ENCODE results near the gene PRR19.

The PRR19 gene

DNA sequence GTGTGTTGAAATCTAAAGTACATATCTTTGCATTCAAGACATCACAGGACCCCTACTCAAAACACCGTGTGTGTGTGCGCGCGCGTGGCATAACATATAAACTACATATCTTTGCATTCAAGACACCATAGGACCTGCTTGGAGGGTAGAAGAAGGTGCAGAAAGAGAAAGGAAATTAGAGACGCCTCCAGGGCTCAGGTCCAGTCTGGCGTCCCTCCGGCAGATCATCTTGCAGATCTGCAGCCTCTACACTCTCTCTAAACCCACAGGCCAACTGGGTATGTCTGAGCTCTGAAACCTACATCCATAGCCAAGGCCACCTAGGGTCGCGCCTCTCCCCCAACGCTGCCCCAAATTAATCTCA, 1.2 kb downstream of the PRR19 start:
- DNase-seq, result no peak

DNA sequence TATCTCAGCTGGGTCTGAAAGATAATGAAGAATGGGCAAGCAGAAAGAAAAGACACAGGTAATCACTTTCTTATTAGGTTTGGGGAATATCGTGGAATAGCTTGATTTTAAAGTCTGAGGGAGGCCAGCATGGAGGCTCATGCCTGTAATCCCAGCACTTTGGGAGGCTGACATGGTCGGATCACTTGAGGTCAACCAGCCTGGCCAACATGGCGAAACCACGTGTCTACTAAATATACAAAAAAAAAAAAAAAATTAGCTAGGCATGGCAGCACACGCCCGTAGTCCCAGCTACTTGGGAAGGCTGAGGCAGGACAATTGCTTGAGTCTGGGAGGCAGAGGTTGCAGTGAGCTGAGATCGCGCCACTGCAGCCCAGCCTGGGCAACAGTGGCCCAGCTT, 1.9 kb downstream of the PRR19 start:
- no peak for DNase-seq

DNA sequence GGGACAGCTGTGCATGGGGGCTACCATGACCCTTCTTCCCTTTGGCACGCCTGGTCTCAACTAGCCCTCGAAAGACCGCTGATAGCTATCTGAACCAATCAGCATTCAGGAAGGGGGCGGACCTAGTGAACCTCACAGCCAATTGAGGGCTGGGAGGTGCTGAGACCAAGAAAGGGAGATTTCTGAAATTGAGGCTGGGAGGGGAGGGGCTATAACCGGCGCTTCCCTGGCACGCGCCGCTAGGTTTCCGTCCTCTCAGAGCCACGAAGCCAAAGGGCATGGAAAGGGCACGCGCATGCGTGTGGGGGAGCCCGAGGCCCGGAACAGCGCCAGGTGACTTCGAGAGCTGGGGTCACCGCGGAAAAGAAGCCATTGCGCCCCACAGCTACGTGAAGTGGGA, 4.7 kb downstream of the PRR19 start:
- peak; percentile 41 for DNase-seq

DNA sequence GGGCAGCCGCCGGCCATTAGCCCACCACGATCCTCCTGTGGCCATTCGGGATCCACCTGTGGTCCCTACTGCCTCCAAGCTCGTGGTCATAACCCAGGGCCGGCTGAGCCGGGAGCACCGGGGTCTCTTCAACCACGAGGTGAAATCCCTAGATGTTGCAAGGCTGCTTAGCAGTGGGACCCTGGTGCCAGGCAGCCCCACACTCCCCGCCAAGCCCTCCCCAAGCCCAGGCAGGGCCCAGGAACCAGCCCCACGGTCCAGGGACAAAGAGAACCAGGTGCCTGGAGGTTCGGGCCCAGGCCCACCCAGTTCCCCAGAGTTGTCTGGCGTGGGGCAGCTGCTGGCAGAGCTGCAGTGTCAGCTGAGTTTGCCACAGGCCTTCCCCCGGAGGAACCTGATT, 7.8 kb downstream of the PRR19 start:
- no peak for DNase-seq

DNA sequence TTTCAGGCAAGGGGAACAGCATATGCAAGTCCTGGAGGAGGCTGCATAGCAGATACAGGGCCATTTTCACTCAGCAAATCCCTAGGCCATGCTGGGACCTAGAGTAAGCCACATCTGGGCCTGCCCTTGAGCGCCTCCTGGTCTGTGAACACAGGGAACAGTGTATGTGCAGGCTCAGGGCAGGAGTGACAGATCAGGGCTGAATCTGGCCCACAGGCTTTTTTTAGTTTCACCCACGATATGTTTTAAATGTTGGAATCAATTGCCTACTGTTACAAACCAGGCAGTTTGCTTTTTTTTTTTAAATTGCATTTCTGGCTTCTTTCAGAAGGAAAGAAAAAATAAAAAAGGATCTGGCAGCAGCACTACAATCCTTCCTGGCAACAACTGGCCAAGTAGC, 9.7 kb downstream of the PRR19 start:
- no peak for DNase-seq

DNA sequence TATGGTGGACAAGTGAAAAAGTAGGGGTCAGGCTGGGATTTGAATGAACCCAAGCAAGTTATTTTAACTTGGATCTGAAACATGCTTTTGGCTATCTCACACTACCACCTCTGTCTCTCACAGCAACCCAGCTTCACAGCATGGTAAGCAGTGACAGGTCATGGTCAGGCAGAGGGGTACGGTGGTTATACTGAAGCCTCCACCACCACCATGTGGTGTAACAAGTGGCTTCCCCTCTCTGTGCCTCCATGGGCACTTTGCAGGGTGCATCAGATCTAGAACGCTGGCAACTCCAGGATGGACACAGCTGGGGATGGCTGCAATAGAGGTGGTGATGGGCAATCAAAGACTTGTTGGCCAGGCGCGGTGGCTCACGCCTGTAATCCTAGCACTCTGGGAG, 10.4 kb downstream of the PRR19 start:
- no peak for DNase-seq

DNA sequence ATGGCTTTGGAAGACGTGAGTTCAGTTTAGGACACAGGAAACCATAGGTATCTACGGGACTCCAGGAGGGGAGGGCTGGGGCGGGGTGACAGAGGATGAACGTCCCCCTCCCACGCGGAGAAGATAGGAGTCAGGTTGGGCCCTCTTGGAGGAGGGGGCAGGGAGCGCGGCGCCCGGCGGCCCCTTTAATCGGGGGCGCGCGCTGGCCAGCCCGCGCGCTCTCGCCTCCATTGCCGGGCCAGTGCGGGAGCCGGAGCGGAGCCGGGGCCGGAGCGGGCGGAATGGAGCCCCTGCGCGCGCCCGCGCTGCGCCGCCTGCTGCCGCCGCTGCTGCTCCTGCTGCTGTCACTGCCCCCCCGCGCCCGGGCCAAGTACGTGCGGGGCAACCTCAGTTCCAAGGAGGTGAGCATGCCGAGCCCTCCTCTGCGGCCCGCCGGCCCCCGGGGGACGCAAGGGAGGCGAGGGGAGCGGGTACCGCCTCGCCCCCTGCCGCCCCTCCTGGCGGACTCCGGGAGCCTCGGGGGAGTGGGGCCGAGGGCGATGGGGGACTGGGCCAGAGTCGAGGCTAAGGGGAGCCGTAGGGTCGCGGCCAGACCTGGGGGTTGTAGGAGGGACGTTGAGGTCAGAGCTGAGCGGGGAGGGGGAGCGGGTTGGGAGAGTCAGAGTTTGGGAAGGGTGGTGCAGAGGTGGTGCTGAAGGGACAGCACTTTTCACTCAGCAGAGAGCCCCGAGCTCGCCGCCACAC, 11.3 kb downstream of the PRR19 start, which contains the start of gene TMEM145:
TSS of gene TMEM145 (plus strand) at position 214 of the 744 bp plus-strand sequence. CDS start at position 282, 68 bp downstream.
- no peak for DNase-seq

DNA sequence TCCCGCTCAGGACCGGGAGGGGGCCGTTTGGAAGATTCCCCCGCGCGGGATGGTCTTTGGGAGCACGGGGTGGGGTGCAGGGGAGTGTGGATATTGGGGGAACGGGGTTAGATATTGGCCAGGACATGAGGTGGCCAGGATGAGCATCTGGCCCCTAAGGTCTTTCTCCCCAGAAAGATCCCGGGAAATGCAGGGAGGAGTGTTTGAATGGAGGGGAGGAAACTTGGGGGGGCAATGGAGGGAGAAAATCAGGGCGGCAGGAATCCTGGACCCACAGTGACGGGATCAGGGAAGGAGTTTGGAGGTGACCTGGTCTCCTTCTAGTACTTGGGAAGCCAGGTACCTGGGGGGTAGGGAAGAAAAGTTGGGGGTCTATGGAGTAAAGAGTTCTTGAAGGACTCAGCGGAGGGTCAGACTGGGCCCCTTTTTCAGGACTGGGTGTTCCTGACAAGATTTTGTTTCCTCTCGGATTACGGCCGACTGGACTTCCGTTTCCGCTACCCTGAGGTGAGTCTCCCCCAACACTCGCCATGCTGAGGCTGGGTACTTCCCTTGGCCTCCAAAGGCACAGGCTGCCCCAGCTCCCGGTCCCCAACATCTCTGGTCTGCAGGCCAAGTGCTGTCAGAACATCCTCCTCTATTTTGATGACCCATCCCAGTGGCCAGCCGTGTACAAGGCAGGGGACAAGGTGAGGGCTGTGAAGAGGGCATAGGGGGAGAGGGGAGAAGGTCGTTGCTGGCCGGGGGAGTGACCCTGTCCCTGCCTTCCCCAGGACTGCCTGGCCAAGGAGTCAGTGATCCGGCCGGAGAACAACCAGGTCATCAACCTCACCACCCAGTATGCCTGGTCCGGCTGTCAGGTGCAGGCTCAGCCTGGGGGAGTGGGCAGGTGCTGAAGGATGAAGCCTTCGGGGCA, 12.2 kb downstream of the PRR19 start:
- DNase-seq, result no peak

DNA sequence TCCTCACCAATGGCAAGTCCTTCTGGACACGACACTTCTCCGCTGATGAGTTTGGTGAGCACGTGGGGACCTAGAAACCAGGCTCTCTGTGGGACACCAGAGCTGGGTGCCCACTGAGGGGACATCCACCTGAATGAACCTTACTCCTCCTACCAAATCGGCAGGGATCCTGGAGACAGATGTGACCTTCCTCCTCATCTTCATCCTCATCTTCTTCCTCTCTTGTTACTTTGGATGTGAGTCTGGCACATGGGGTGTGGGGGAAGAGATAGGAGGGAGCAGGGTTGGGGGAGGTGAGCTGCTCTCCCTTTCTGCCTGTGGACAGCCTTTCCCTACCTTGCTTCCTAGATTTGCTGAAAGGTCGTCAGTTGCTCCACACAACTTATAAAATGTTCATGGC, 13.1 kb downstream of the PRR19 start:
- DNase-seq, result no peak

DNA sequence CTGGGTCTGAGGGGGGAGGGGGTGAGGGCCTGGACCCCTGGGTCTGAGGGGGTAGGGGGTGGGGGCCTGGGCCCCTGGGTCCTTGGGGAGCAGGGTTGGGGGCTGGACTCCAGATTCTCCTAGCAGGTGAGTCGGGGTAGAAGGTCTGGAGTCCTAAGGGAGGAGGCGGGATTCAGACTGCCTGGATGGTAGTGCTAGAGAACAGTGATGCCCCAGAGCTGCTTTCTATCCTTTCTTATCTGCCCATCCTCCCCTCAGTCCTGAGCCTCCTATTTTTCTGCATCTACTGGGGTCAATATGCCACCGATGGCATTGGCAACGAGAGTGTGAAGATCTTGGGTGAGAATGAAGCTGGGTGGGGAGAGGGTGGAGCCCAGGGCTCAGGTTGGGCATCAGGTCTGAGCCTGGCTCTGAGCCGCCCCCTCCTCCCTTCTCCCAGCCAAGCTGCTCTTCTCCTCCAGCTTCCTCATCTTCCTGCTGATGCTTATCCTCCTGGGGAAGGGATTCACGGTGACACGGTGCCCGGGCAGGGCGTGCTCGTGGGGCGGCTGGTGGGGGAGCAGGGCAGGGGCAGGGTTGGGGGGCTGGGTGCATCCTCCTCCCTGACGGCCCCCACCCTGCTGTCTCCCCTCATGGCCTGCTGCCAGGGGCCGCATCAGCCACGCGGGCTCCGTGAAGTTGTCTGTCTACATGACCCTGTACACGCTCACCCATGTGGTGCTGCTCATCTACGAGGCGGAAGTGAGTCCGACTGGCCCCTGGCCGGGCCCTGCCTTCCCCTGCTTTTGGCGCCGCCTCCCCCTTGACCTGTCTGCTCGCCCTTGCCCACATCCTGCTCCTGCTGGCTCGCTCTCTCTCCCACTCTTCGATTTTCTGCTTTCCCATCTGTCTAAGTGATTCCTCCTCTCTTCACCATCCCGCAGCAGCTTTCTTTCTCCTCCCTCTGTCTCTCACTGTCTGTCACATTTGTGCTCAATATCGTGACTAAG, 14.6 kb downstream of the PRR19 start:
- DNase-seq, result no peak

DNA sequence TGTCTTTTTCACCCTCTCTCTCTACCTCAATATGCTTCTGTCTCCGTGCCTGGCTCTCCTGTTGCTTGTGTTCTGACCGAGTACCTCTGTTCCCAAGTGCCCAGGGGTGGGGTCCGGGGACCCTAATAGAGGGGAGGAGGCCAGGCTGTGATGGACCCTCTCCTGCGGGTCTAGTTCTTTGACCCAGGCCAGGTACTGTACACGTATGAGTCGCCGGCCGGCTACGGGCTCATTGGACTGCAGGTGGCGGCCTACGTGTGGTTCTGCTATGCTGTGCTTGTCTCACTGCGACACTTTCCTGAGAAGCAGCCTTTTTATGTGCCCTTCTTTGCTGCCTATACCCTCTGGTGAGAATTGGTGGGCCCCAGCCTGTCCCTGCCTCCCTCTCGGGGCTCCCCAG, 15.6 kb downstream of the PRR19 start:
- no peak for DNase-seq

DNA sequence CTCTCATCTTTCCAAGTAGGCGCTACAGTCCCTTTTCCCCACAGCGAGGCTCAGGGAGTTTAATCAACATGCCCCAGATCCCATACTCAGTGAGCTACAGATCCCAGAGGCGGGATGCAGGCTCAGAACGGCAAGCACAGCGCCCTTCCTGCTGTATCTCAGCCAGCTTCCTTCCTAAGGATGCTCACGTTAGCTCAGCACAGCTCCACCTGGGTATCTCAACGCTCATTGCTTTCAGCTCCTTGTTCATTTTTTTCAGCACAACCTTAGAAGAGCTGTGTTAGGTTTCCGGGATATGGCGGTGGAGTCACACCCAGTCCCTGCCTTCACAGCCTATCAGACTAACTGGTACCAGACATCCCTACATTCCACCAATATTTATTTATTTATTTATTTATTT, 20.4 kb downstream of the PRR19 start:
- DNase-seq, result no peak

DNA sequence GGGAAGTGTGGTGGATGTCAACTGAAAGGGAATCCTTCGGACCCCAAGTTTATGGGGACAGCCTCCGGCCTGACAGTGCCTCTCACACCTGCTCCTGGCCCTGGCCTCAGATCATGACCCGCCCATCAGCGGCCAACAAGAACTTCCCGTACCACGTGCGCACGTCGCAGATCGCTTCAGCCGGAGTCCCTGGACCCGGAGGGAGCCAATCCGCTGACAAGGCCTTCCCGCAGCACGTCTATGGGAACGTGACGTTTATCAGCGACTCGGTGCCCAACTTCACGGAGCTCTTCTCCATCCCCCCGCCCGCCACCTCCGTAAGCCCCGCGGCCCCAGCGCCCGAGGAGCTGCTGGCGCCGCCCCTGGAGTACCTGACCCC, 21.5 kb downstream of the PRR19 start:
- no peak for DNase-seq

DNA sequence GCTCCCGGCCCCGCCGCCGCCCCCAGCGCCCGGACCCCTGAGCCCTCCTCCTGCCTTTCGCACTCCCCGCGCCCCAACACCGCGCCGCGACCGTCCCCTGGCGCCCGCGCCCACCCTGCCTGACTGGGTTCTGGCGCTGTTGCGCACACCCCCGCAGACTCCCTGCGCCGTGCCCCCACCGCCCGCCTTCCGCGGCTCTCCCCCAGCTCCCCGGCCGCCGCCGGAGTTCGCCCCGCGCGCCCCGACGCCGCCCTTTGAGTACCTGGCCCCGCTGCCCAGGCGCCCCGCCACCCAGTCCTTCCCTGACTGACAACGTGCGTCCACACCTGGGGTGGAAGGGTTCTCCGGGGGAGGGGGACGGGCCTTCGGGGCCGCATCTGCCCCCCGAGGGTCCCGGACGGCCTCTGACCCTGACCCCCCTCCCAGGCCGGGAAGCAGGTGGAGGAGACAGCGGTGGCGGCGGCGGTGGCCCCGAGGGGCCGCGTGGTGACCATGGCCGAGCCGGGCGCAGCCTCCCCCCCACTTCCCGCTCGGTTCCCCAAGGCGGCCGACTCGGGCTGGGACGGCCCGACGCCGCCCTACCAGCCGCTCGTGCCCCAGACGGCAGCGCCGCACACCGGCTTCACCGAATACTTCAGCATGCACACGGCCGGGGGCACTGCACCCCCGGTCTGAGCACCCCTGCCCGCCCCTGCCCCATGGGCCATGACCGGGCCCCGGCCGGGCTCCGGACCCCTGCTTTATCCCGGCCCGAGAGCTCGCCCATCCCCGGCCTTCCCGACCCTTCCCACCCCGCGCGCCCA, 22.1 kb downstream of the PRR19 start:
- DNase-seq, result no peak

DNA sequence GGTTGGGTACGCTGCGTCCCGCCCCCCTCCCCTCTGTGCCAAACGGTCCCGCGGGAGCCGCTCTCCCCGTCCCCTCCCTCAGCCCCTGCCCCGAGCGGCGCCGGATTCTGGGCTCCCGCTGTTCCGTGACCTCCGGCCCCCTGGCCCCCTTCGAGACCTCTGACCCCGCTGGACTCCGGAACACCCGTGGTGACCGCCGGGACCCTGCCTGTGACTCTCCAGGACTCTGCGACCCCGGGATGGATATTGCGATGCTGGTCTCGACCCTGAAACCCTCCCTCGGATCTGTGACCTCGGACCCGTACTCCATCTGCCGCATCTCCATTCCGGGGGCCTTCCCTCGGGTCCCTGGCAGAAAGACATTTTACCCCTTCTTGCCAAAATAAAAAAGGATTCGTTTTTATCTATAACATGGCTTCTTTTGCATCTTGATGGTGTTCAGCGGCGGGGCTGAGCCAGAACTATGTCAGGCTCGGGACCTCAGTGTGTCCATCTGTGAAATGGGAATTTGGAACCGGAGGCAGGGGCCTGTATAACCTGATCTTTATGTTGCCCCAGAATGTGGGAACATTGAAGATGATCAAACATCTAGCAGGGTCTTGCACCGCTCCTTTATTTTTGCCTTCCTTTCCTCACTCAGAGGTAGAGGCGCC, 22.8 kb downstream of the PRR19 start:
- no peak for DNase-seq

DNA sequence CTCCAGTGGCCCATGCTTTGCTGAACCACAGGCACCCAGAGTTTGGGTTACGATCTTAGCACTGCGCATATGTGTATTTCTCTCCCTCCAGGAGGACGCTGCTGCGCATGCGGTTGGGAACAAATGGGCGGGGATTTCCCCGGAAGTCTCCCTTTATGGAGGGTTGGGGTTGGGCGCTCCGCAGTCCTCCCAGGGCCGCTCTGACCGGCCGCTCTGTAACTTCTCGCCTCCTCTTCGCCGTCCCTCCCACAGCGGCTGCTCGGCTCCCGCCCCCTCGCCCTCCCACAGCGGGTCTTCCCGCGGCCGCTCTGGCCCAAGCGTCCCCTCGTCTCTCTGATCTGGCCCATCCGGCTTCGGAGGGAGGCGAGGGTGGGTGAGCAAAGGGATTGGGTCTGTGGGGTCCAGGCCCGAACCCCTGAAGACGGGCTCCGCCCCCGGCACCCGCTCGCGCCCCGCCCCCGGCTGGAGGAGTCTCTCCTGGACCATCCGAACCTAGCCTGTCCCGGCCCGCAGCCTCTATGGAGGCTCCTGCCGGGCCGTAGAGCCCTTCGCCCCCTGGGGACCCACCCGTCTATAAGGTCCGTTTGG, 23.5 kb downstream of the PRR19 start, which contains the start of gene MEGF8:
TSS of gene MEGF8 (plus strand) at position 328 of the 588 bp plus-strand sequence. CDS start 609 bp downstream, outside the sequence.
- DNase-seq, result peak; percentile 99

DNA sequence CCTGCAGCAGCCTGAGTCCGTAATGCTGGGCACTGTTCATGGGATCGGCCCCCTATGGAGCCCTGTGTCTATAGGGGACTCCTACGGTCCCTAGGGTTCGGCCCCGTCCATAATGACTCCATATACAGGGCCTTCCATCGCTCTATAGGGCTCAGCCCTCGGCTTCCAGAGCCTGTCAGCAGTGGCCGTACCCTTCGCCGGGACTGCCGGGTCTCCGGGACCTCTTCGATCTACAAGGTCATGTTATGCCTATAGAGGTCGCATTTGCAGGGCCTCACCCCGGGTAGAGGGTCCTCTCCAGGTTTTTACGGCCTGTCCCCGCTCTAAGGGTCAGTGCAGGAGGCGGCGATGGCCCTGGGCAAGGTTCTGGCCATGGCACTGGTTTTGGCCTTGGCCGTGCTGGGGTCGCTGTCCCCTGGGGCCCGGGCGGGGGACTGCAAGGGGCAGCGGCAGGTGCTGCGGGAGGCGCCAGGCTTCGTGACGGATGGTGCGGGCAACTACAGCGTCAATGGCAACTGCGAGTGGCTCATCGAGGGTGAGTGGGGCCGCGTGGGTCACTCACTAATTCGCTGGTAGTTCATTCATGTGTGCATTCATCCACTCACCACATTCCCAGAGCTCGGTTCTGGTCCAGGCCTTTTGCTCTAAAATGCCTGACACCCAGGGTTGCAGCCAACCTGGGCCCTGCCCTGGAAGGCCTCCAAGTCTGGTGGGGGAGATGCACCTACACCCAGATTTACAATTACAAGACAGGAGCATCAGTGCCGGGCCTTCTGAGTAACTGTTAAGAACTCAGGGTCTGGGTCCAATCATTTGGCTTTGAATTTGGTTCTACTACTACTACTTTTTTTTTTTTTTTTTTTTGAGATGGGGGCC, 24.2 kb downstream of the PRR19 start:
- peak; percentile 38 for DNase-seq

DNA sequence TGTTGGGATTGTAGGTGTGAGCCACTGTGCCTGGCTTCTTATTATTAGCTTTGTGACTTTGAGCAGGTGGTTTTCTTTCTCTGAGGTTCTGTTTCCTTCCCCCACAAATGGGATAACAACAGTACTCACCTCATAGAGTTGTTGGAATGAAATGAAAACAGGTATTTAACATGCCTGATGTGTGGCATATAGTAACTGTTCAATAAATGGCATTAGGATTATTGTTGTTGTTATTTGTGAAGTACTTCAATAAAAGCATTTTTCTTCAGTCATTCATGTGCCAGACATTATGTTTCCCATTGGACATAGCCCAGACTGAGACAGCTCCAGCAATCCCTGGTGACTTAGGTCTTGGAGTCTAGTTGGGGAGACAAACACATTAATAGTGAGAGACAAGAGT, 25.0 kb downstream of the PRR19 start:
- no peak for DNase-seq

DNA sequence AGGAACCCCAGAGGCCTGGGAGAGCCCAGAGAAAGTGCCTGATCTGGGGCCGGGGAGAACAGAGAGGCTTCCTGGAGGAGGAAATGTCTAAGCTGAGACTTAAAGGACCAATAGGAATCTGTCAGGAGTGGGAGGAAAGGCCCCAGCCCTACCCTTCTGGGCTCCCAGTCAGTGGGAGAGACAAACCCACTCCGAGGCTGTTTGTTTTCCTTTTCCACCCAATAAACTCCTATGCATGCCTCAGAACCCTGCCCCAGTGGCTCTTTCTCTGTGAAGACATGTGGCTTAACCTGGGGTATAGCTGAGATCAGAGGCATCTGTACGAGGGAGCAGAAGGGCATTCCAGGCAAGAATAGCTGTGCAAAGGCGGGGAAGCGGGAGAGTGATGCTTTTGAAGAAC, 25.4 kb downstream of the PRR19 start:
- DNase-seq, result no peak

DNA sequence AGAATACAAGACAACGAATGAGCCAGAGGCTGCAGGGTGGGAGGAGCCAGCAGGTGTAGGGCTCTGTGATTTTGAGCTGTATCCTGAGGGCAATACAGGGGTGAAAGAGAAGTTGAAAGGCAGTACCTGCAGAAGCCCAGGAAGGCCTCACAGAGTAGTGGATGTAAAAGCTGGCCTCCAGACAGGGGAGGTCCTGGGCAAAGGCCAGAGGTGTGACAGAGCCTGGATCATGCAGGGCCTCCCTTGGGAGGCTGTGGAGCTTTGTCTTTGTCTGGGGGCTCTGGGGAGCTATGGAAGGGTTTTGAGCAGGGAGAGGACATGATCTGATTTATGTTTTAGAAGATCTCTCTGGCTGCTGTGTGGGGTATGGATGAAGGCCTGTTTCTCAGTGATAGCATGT, 26.2 kb downstream of the PRR19 start:
- DNase-seq, result no peak

Data from CD4-positive, alpha-beta T cell treated with Interleukin-17A for 1 hour (primary cell).